ENCODE measurements around the gene MAP2K2.

Gene MAP2K2

DNA sequence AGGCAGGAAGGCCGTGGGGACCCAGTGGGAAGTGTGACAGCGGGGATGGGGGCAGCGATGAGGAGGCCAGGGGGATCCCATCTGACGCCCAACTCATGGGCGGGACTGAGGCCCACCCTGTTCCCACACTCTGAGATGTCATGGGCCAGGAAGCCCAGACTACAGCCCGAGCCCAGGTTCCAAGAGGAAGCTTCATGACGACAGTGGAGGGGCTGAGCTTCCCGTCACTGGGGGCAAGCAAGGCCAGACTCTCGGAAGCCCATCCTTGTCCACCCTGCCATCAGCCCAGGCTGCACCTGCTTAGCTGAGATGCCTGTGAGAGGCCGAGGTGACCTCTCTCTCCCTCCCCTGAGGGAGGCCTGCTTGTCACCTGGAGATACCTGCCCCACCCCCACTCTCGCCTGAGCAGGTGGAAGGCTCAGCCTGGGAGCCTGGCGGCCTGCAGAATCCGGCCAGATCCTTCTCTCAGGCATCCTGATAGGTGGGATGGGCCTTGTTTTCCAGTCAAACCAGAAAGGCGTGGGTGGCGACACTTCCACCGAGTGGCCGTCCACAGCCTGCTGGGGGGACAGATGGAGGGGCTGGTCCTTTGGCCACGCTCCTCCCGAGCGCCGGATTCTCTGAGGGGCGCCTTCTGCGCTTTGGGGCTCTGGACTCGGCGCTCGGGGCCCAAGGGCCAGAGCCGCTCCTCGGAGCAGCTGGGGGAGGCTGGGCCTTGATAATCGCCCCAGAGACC is 62.1 kb downstream of the MAP2K2 start:
- no peak for DNase-seq (ENCODE audit: low read depth)
- no peak overlapping the region for H3K4me3 ChIP-seq (ENCODE audit: low read depth, low read length)
- no peak for TF ChIP-seq MYC (IDR thresholded peaks at IDR 0.05; ENCODE audit: low read depth, low read length)
- TF ChIP-seq, protein P1, sequence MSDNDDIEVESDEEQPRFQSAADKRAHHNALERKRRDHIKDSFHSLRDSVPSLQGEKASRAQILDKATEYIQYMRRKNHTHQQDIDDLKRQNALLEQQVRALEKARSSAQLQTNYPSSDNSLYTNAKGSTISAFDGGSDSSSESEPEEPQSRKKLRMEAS (IDR thresholded peaks at IDR 0.05; ENCODE audit: low read depth, low read length): no peak
- TF ChIP-seq POLR2A (IDR thresholded peaks at IDR 0.05; ENCODE audit: extremely low read depth, insufficient read length): no peak
- TF ChIP-seq, protein P2, sequence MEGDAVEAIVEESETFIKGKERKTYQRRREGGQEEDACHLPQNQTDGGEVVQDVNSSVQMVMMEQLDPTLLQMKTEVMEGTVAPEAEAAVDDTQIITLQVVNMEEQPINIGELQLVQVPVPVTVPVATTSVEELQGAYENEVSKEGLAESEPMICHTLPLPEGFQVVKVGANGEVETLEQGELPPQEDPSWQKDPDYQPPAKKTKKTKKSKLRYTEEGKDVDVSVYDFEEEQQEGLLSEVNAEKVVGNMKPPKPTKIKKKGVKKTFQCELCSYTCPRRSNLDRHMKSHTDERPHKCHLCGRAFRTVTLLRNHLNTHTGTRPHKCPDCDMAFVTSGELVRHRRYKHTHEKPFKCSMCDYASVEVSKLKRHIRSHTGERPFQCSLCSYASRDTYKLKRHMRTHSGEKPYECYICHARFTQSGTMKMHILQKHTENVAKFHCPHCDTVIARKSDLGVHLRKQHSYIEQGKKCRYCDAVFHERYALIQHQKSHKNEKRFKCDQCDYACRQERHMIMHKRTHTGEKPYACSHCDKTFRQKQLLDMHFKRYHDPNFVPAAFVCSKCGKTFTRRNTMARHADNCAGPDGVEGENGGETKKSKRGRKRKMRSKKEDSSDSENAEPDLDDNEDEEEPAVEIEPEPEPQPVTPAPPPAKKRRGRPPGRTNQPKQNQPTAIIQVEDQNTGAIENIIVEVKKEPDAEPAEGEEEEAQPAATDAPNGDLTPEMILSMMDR (IDR thresholded peaks at IDR 0.05; ENCODE audit: low read depth, low read length): no peak

DNA sequence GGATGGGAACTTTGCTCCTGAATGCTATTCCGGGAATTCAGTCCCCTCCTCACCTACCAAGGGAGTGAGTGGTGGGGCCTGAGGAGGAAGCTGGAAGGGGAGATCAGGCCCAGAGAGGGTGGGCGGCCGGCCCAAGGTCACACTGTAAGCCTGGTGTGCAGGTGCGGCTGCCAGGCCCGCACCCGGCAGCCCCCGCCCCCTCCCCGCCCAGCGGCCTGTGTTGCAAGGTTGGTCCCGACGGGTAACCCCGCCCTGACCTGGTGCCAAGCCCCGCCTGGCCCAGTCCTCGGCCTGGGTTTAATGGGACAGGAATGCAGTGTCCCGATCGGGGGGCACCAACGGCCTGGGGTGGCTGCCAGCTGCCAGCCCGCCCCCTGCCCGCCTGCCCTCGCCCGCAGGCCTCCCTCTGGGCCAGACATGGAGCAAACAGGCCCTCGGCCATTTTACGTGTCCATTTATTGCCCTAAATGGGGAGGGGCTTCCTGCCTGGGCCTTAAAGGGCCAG is 62.7 kb downstream of the MAP2K2 start:
- DNase-seq (ENCODE audit: low read depth): no peak
- H3K4me3 ChIP-seq (ENCODE audit: low read depth, low read length): no peak overlapping the region
- TF ChIP-seq, protein P1 (IDR thresholded peaks at IDR 0.05; ENCODE audit: low read depth, low read length): no peak
- TF ChIP-seq POLR2A (IDR thresholded peaks at IDR 0.05; ENCODE audit: extremely low read depth, insufficient read length): no peak
- TF ChIP-seq MYC (IDR thresholded peaks at IDR 0.05; ENCODE audit: low read depth, low read length): no peak
- TF ChIP-seq, protein P2 (IDR thresholded peaks at IDR 0.05; ENCODE audit: low read depth, low read length): no peak

- no peak for DNase-seq (ENCODE audit: low read depth)
- TF ChIP-seq, protein P2 (IDR thresholded peaks at IDR 0.05; ENCODE audit: low read depth, low read length): no peak
- TF ChIP-seq POLR2A (IDR thresholded peaks at IDR 0.05; ENCODE audit: extremely low read depth, insufficient read length): no peak
- TF ChIP-seq, protein P1 (IDR thresholded peaks at IDR 0.05; ENCODE audit: low read depth, low read length): no peak
- TF ChIP-seq MYC (IDR thresholded peaks at IDR 0.05; ENCODE audit: low read depth, low read length): no peak
- no peak overlapping the region for H3K4me3 ChIP-seq (ENCODE audit: low read depth, low read length)
These were observed 63.2 kb downstream of the MAP2K2 start for GRCh38 chr19:4060621-4061177.

- DNase-seq (ENCODE audit: low read depth): peak; percentile 52
- no peak for TF ChIP-seq MYC (IDR thresholded peaks at IDR 0.05; ENCODE audit: low read depth, low read length)
- TF ChIP-seq, protein P1 (IDR thresholded peaks at IDR 0.05; ENCODE audit: low read depth, low read length): no peak
- no peak overlapping the region for H3K4me3 ChIP-seq (ENCODE audit: low read depth, low read length)
These were observed 63.9 kb downstream of the MAP2K2 start for GRCh38 chr19:4059891-4060620.

DNA sequence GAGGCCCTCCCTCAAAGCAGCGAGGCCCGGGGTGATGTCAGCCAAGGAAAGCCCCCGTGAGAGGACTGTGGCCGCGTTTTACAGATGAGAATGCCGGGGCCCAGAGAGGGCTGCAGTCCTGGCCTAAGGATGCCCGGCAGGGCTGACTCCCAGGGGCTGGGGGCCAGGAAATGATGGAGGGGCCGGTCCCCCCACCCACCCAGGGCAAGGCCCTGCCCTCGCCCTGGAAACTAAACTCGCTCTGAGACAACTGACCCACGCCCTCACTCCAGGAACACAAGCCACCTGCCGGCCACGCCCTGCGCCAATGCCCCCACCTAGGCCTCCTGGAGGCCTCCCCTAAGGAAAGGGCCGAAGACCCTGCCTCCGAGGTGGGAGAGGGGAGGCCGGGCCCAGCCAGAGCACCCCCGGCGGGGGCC is 64.5 kb downstream of the MAP2K2 start:
- DNase-seq (ENCODE audit: low read depth): no peak
- no peak overlapping the region for H3K4me3 ChIP-seq (ENCODE audit: low read depth, low read length)
- TF ChIP-seq, protein P1 (IDR thresholded peaks at IDR 0.05; ENCODE audit: low read depth, low read length): no peak
- TF ChIP-seq MYC (IDR thresholded peaks at IDR 0.05; ENCODE audit: low read depth, low read length): no peak
- no peak for TF ChIP-seq POLR2A (IDR thresholded peaks at IDR 0.05; ENCODE audit: extremely low read depth, insufficient read length)
- TF ChIP-seq, protein P2 (IDR thresholded peaks at IDR 0.05; ENCODE audit: low read depth, low read length): no peak

Measured in NB4 (cell line).